ENCODE measurements around the gene ARHGEF19. TPM values are rescaled to one million over a fixed set of nuclear protein-coding genes. Genes with fewer than 3 reads are reported as not detected.

The ARHGEF19 gene
- total RNA-seq, 3 donors from 2014 or later, result 5.3 to 13.3 (median 9.0) TPM

DNA sequence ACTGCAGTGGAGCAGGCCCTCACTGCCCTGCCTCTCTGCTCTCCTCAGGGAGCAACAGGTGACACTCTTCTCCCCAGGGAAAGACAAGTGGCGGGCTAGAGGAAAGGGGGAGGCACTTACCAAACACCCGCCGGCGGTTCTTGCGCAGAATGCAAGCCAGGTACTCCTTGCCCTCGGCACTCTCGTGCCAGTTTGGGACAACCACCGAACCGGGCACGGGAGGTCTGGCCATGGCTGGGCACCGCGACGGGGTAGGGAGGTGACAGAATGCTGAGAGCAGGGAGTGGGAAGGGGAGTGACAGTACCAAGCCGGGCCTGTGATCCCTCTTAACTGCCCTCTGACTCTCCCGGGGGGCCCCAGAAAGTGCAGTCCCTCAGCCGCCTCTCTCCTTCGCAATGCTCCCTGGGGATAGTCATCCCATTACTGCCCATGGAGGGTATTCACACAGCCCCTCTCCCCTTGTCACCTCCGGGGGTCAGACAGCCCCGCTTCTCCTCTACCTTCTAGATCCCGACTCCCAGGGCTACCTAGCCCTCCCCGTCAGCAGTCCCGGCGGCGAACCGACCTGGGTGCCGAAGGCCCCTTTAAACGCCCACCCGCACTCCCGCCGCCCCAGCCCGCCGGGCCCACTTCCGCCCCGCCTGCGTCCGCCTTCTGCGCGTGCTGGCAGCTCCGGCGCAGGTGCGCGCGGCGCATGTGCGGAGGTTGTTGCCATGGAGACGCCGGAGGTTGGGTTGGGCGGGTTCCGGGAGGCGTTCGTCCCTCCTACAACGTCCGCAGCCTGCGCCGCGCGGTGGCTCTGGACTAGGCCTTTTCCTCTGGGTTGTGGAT is 24.3 kb upstream of the ARHGEF19 start, which contains the start of gene CPLANE2:
CPLANE2 (minus strand) TSS at position 673 of the 832 bp plus-strand sequence; CDS start at position 232, 441 bp downstream.
- intact Hi-C loops (cut with DNase I, micrococcal nuclease), result no loop called here
- TF ChIP-seq, protein P1, sequence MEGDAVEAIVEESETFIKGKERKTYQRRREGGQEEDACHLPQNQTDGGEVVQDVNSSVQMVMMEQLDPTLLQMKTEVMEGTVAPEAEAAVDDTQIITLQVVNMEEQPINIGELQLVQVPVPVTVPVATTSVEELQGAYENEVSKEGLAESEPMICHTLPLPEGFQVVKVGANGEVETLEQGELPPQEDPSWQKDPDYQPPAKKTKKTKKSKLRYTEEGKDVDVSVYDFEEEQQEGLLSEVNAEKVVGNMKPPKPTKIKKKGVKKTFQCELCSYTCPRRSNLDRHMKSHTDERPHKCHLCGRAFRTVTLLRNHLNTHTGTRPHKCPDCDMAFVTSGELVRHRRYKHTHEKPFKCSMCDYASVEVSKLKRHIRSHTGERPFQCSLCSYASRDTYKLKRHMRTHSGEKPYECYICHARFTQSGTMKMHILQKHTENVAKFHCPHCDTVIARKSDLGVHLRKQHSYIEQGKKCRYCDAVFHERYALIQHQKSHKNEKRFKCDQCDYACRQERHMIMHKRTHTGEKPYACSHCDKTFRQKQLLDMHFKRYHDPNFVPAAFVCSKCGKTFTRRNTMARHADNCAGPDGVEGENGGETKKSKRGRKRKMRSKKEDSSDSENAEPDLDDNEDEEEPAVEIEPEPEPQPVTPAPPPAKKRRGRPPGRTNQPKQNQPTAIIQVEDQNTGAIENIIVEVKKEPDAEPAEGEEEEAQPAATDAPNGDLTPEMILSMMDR (IDR thresholded peaks at IDR 0.05), result no peak
- peak within 1 kb of the TSS; percentile 50 for H3K4me3 ChIP-seq
- H3K4me1 ChIP-seq (ENCODE audit: low read depth), result peaks cover 18% of the 10 kb centered on the region
- ATAC-seq, result peak; percentile 98
- no peaks in the 10 kb centered on the region for H3K36me3 ChIP-seq (ENCODE audit: low read depth)
- DNase-seq, result peak; percentile 96 to 98 (median 98)
- no peaks in the 10 kb centered on the region for H3K9me3 ChIP-seq

DNA sequence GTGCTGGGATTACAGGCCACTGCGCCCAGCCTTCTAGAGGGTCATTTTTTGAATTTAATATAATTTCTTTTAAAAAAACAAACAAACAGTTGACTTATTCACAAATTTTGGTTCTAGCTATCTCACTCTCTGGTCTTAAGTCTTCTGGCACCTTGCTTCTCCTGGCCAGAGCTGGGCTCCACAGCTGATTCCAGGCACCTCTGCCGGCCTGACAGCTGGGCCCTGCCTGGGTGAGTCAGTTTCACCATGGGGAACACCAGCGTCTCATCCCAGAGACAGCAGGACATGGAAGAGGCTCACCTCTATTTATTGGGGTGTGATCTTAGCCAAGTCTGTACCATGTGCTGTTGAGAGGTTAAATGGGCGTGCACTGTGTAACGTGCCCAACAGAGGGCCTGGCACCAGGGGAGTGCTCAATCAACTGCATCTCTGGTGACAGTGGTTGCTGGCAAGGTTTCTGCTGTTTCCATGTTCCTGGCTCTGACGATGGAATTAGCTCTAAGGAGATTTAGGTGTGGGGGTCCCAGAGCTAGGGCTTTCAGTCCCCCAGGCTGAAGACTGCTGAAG is 23.6 kb upstream of the ARHGEF19 start:
- Histone ChIP-seq H3K4me3 (no peak overlapping the region), H3K4me1 (ENCODE audit: low read depth) (peaks cover 18% of the 10 kb centered on the region), H3K9me3 (no peaks in the 10 kb centered on the region), H3K36me3 (ENCODE audit: low read depth) (no peaks in the 10 kb centered on the region)
- TF ChIP-seq, protein P1 (IDR thresholded peaks at IDR 0.05), result no peak
- ATAC-seq (peak; percentile 72), DNase-seq (peak in 2 of 3 donors; percentile 61 to 69)
- intact Hi-C loops (cut with DNase I, micrococcal nuclease), result no loop called here

DNA sequence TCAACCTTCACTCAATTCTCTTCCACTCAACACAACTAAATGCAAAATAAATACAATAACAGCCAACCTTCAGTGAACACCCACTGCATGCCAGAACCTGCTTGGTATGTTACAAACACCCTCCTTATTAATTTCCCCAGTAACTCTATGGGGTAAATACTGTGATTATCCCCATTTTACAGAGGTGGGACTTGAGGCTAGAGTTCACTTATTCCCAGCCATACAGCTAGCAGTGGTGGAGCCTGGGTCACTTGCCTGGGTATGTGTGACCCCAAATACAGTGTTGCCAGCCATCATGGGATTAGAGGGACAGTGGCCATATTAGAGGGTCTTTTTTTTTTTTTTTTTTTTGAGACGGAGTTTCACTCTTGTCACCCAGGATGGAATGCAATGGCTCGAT is 22.9 kb upstream of the ARHGEF19 start:
- DNase-seq, result no peak
- TF ChIP-seq, protein P1 (IDR thresholded peaks at IDR 0.05), result no peak
- Histone ChIP-seq H3K4me3 (no peak overlapping the region), H3K4me1 (ENCODE audit: low read depth) (peaks cover 18% of the 10 kb centered on the region), H3K9me3 (no peaks in the 10 kb centered on the region), H3K36me3 (ENCODE audit: low read depth) (no peaks in the 10 kb centered on the region)
- ATAC-seq, result no peak
- intact Hi-C loops (cut with DNase I, micrococcal nuclease), result no loop called here

DNA sequence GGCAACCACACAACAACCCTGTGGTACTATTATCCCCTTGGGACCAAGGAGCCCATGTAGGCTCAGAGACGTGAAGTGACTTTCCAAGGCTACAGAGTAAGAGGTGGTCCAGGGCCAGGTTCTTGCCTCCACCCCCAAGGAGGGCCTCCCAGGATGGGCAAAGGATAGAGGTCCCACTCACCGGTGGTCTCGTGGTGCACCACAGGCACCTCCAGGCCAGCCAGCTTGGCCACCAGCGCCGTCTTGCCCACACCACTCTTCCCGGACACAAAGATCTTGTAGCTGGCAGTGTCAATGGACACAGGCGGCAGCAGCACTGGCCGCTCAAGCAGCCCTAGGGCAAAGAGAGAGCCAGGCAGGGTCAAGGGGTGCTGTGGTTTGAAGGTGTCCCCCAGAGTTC is 21.0 kb upstream of the ARHGEF19 start:
- ATAC-seq, result no peak
- no peak for DNase-seq
- Histone ChIP-seq H3K4me1 (ENCODE audit: low read depth) (peaks cover 18% of the 10 kb centered on the region), H3K4me3 (no peak overlapping the region), H3K36me3 (ENCODE audit: low read depth) (no peaks in the 10 kb centered on the region), H3K9me3 (no peaks in the 10 kb centered on the region)
- intact Hi-C loops (cut with DNase I, micrococcal nuclease), result no loop called here
- TF ChIP-seq, protein P1 (IDR thresholded peaks at IDR 0.05), result no peak

DNA sequence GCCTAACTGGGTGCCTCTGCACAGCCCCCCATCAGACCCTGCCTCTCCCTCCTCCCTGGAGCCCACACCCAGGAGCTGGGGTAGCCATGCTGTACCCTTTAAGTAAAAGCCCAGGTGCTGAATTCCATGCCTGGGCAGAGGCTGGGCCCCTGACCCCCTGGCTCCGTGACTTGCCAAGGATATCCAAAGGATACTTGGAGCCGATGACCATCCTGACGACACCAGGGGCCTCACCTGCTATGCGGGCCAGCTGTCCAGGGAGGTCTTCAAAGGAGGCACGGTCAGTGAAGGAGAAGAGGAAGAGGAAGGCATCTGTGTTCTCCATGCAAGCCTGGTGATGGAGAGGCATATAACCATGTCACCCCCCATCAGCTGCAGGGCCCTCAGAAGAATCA is 19.9 kb upstream of the ARHGEF19 start:
- no peaks in the 10 kb centered on the region for H3K9me3 ChIP-seq
- no peak overlapping the region for H3K4me3 ChIP-seq
- no peaks in the 10 kb centered on the region for H3K36me3 ChIP-seq (ENCODE audit: low read depth)
- intact Hi-C loops (cut with DNase I, micrococcal nuclease), result no loop called here
- H3K4me1 ChIP-seq (ENCODE audit: low read depth), result peaks cover 10% of the 10 kb centered on the region
- TF ChIP-seq, protein P1 (IDR thresholded peaks at IDR 0.05), result no peak
- DNase-seq, result no peak
- no peak for ATAC-seq
